HepG2 (cell line): ENCODE results near the gene TDP2.
"Not testable (repeated sequence)": the region's sequence is repeated elsewhere in the genome, so short reads cannot be mapped to it uniquely, and the experiment has no call there.

Source experiments
- BCL6 ChIP-seq: IDR thresholded peaks from 2 replicates; pipeline ENCODE4 v1.6.1; 2016; ENCODE audit warnings: missing genetic modification reagents, missing compliant biosample characterization
- FOXJ3 ChIP-seq: sonication (generic); formaldehyde crosslinking; IDR thresholded peaks from 2 replicates; pipeline ENCODE4 v1.4.0; 2020; ENCODE audit warnings: missing genetic modification reagents, mild to moderate bottlenecking, borderline replicate concordance
- GABPA ChIP-seq, 2 experiments: IDR thresholded peaks; 2 replicates each; pipeline ENCODE4 v1.6.1; 2011 to 2016; ENCODE audit warnings: low read depth in 2 of 2, low read length in 1 of 2, missing biosample characterization in 1 of 2, missing genetic modification characterization in 1 of 2
- HOXA9 ChIP-seq: sonication (generic); formaldehyde crosslinking; IDR thresholded peaks from 2 replicates; pipeline ENCODE4 v1.8.1; 2022; ENCODE audit warnings: missing genetic modification reagents, mild to moderate bottlenecking, moderate library complexity, borderline replicate concordance
- IRF2 ChIP-seq: IDR thresholded peaks from 2 replicates; pipeline ENCODE4 v1.6.1; 2018; ENCODE audit warnings: missing genetic modification reagents, missing compliant biosample characterization
- POLR2A ChIP-seq, 2 experiments: IDR thresholded peaks; 2 replicates each; pipeline ENCODE4 v1.6.1; 2011; ENCODE audit warnings: low read depth in 2 of 2, low read length in 2 of 2, mild to moderate bottlenecking in 1 of 2, moderate library complexity in 1 of 2; ENCODE audit not compliant: insufficient read depth in 1 of 2
- RAD21 ChIP-seq: fragments of 450-650 bp; formaldehyde crosslinking; IDR thresholded peaks from 2 replicates; pipeline ENCODE4 v1.5.0; 2020; ENCODE audit warnings: mild to moderate bottlenecking
- RXRA ChIP-seq: sonication (generic); formaldehyde crosslinking; IDR thresholded peaks from 2 replicates; pipeline ENCODE4 v1.5.1; 2020; ENCODE audit warnings: missing genetic modification reagents
- SETDB1 ChIP-seq: sonication (generic); formaldehyde crosslinking; IDR thresholded peaks from 2 replicates; pipeline ENCODE4 v1.5.1; 2020; ENCODE audit warnings: missing genetic modification reagents, mild to moderate bottlenecking, borderline replicate concordance
- SIN3A ChIP-seq: IDR thresholded peaks from 2 replicates; pipeline ENCODE4 v1.6.1; 2011; ENCODE audit warnings: low read depth, mild to moderate bottlenecking, control low read depth, low read length, borderline replicate concordance
- ZNF530 ChIP-seq: sonication (generic); formaldehyde crosslinking; IDR thresholded peaks from 2 replicates; pipeline ENCODE4 v1.5.0; 2020; ENCODE audit warnings: low read depth, mild to moderate bottlenecking, missing genetic modification reagents
- ZZZ3 ChIP-seq: sonication (generic); formaldehyde crosslinking; IDR thresholded peaks from 2 replicates; pipeline ENCODE4 v1.4.0; 2020; ENCODE audit warnings: missing genetic modification reagents, mild to moderate bottlenecking, borderline replicate concordance
- TF ChIP-seq, protein P1 (sequence below), 2 experiments: IDR thresholded peaks; 2 replicates each; pipeline ENCODE4 v1.6.1; 2011 to 2012; ENCODE audit warnings: low read length in 2 of 2, borderline replicate concordance in 1 of 2, low read depth in 1 of 2, mild to moderate bottlenecking in 1 of 2, moderate library complexity in 1 of 2
- TF ChIP-seq, protein P2 (sequence below), 2 experiments: sonication (generic) in 1 of 2; formaldehyde crosslinking in 1 of 2; IDR thresholded peaks; 2 replicates each; pipeline versions ENCODE4 v1.5.1 to v1.6.1; 2011 to 2020; ENCODE audit warnings: borderline replicate concordance in 1 of 2, low read depth in 1 of 2, low read length in 1 of 2, mild to moderate bottlenecking in 1 of 2, missing genetic modification reagents in 1 of 2, moderate library complexity in 1 of 2

DNA sequence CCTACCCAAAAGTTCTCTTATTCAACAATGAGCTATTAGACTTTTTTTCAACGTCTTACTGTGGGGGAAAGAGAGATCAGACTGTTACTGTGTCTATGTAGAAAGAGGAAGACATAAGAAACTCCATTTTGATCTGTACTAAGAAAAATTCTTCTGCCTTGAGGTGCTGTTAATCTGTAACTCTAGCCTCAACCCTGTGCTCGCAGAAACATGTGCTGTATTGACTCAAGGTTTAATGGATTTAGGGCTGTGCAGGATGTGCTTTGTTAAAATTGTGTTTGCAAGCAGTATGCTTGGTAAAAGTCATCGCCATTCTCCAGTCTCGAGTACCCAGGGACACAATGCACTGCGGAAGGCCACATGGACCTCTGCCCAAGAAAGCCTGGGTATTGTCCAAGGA, 4.9 kb downstream of the TDP2 start:
- TF ChIP-seq RAD21 (CRISPR knock-in tag); POLR2A (IDR thresholded peaks at IDR 0.05; ENCODE audit: insufficient read depth in 1 of 2, low read depth in 2 of 2, low read length in 2 of 2); BCL6 (CRISPR knock-in tag); ZZZ3 (CRISPR knock-in tag); RXRA; GABPA (IDR thresholded peaks at IDR 0.05; ENCODE audit: low read depth, low read length); GABPA (CRISPR knock-in tag; IDR thresholded peaks at IDR 0.05; ENCODE audit: low read depth); SETDB1; HOXA9 (CRISPR knock-in tag); FOXJ3 (CRISPR knock-in tag); IRF2 (CRISPR knock-in tag); SIN3A; ZNF530 (CRISPR knock-in tag): not testable (repeated sequence)
- TF ChIP-seq, protein P1, sequence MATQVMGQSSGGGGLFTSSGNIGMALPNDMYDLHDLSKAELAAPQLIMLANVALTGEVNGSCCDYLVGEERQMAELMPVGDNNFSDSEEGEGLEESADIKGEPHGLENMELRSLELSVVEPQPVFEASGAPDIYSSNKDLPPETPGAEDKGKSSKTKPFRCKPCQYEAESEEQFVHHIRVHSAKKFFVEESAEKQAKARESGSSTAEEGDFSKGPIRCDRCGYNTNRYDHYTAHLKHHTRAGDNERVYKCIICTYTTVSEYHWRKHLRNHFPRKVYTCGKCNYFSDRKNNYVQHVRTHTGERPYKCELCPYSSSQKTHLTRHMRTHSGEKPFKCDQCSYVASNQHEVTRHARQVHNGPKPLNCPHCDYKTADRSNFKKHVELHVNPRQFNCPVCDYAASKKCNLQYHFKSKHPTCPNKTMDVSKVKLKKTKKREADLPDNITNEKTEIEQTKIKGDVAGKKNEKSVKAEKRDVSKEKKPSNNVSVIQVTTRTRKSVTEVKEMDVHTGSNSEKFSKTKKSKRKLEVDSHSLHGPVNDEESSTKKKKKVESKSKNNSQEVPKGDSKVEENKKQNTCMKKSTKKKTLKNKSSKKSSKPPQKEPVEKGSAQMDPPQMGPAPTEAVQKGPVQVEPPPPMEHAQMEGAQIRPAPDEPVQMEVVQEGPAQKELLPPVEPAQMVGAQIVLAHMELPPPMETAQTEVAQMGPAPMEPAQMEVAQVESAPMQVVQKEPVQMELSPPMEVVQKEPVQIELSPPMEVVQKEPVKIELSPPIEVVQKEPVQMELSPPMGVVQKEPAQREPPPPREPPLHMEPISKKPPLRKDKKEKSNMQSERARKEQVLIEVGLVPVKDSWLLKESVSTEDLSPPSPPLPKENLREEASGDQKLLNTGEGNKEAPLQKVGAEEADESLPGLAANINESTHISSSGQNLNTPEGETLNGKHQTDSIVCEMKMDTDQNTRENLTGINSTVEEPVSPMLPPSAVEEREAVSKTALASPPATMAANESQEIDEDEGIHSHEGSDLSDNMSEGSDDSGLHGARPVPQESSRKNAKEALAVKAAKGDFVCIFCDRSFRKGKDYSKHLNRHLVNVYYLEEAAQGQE (IDR thresholded peaks at IDR 0.05; ENCODE audit: borderline replicate concordance in 1 of 2, low read depth in 1 of 2, low read length in 2 of 2): not testable (repeated sequence)
- TF ChIP-seq, protein P2, sequence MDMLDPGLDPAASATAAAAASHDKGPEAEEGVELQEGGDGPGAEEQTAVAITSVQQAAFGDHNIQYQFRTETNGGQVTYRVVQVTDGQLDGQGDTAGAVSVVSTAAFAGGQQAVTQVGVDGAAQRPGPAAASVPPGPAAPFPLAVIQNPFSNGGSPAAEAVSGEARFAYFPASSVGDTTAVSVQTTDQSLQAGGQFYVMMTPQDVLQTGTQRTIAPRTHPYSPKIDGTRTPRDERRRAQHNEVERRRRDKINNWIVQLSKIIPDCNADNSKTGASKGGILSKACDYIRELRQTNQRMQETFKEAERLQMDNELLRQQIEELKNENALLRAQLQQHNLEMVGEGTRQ (IDR thresholded peaks at IDR 0.05; ENCODE audit: low read depth, low read length): not testable (repeated sequence)
- TF ChIP-seq, protein P2 (CRISPR knock-in tag; IDR thresholded peaks at IDR 0.05; ENCODE audit: borderline replicate concordance): not testable (repeated sequence)
